ENCODE measurements around the gene RPRD2.

RPRD2 gene

GRCh38 chr1:150474869-150475268, 110.9 kb downstream of the RPRD2 start:
- no peak for DNase-seq

GRCh38 chr1:150476754-150477153, 112.8 kb downstream of the RPRD2 start:
- no peak for DNase-seq

- DNase-seq = no peak
These were observed 113.4 kb downstream of the RPRD2 start for GRCh38 chr1:150477320-150477719.

GRCh38 chr1:150477733-150478132, 113.8 kb downstream of the RPRD2 start:
- DNase-seq = no peak

- no peak for DNase-seq
These were observed 115.4 kb downstream of the RPRD2 start for GRCh38 chr1:150479370-150479769.

GRCh38 chr1:150479927-150480352, 116.0 kb downstream of the RPRD2 start:
- no peak for DNase-seq

GRCh38 chr1:150484431-150484830, 120.5 kb downstream of the RPRD2 start:
- no peak for DNase-seq

- DNase-seq = no peak
These were observed 120.9 kb downstream of the RPRD2 start for GRCh38 chr1:150484861-150485260.

GRCh38 chr1:150486966-150487762, 123.2 kb downstream of the RPRD2 start, which contains the start of gene TARS2:
TARS2 (plus strand) TSS chr1:150487419; CDS start chr1:150487451, 32 bp downstream.
- peak; percentile 96 for DNase-seq

- DNase-seq = no peak
These were observed 123.8 kb downstream of the RPRD2 start for GRCh38 chr1:150487763-150488115.

GRCh38 chr1:150493175-150493574, 129.2 kb downstream of the RPRD2 start:
- DNase-seq = no peak

GRCh38 chr1:150498342-150498741, 134.4 kb downstream of the RPRD2 start:
- no peak for DNase-seq

- DNase-seq = no peak
These were observed 141.5 kb downstream of the RPRD2 start for GRCh38 chr1:150505431-150505830.

- DNase-seq = no peak
These were observed 144.2 kb downstream of the RPRD2 start, which contains the start of gene ECM1 for GRCh38 chr1:150507912-150508864. ECM1 (plus strand) TSS chr1:150508109; CDS start chr1:150508210, 101 bp downstream.

GRCh38 chr1:150508982-150509381, 145.0 kb downstream of the RPRD2 start:
- no peak for DNase-seq

- no peak for DNase-seq
These were observed 147.6 kb downstream of the RPRD2 start for GRCh38 chr1:150511551-150511950.

- no peak for DNase-seq
These were observed 148.2 kb downstream of the RPRD2 start for GRCh38 chr1:150511985-150512660.

GRCh38 chr1:150512846-150513245, 148.9 kb downstream of the RPRD2 start:
- DNase-seq = no peak

- no peak for DNase-seq
These were observed 149.4 kb downstream of the RPRD2 start for GRCh38 chr1:150513351-150513791.

GRCh38 chr1:150514260-150514659, 150.3 kb downstream of the RPRD2 start:
- no peak for DNase-seq

- DNase-seq = no peak
These were observed 151.0 kb downstream of the RPRD2 start for GRCh38 chr1:150514913-150515327.

GRCh38 chr1:150515328-150516049, 151.5 kb downstream of the RPRD2 start, which contains the start of gene FALEC:
FALEC (plus strand) TSS chr1:150515752.
- DNase-seq = peak; percentile 87
